NB4 (cell line): ENCODE data around the gene GET3.

Experiments used
- POLR2A ChIP-seq: IDR thresholded peaks from 2 replicates; pipeline ENCODE4 v1.6.1; 2011; ENCODE audit warnings: mild to moderate bottlenecking; ENCODE audit not compliant: insufficient read length; ENCODE audit errors: extremely low read depth
- TF ChIP-seq, protein P1 (sequence below): IDR thresholded peaks from one replicate; pipeline ENCODE4 v1.5.1; 2012; ENCODE audit warnings: low read depth, low read length

DNA sequence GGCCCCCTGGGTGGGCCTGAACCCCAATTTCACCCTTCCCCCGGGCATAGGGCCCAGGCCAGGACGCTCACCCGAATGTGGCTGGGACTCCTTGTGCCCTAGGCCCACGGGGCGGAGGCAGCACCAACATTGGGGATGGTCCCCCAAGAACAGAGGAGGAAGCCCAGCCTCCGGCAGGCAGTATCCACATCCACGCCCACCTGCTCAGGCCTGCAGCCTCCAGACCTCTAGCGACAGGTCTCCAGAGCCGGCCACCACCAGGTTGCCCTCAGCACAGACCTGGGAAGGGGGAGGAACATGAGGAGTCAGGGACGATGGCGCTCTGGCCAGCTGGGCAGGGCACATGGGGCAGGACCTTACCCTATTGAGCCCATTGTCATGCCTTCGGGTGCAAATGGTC, 48.3 kb upstream of the GET3 start:
- TF ChIP-seq, protein P1, sequence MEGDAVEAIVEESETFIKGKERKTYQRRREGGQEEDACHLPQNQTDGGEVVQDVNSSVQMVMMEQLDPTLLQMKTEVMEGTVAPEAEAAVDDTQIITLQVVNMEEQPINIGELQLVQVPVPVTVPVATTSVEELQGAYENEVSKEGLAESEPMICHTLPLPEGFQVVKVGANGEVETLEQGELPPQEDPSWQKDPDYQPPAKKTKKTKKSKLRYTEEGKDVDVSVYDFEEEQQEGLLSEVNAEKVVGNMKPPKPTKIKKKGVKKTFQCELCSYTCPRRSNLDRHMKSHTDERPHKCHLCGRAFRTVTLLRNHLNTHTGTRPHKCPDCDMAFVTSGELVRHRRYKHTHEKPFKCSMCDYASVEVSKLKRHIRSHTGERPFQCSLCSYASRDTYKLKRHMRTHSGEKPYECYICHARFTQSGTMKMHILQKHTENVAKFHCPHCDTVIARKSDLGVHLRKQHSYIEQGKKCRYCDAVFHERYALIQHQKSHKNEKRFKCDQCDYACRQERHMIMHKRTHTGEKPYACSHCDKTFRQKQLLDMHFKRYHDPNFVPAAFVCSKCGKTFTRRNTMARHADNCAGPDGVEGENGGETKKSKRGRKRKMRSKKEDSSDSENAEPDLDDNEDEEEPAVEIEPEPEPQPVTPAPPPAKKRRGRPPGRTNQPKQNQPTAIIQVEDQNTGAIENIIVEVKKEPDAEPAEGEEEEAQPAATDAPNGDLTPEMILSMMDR = no peak
- TF ChIP-seq POLR2A = no peak
